ENCODE data around the gene TMIGD1.

The TMIGD1 gene

DNA sequence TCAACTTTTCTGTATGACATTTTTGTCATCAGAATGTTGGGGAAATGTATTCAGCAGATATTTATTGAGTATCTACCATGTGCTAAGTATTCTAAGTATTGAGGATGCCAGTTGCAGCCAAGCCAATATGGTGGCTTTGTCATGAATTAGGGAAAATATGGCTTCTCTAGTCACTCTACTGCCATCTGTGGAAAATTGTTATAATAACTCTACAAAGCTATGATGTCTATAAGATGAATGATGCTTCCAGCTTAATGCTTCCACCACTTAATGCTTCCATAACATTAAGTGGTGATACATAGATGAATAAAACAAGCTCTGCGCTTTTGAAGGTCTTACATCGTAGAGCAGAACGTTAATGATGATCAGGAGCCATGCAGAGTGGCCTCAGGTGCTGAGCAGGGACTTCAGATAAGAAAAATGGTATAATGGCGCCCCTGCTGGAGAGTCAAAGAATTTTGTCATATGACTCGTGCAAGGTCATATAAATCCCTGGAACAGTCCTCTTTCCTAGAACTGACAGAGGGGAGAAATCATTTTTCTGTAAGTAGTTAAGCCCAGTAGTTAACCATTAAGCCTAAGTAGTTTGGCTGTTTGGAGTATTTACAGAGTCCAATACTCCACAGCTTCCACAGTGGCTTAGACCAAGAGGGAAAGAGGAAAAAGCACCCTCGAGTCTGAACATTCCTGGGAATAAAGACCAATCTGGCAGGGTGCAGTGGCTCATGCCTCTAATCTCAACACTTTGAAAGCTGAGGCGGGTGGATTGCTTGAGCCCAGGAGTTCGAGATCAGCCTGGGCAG lies 2.7 kb upstream of the TMIGD1 start:
- peak; percentile 33 for DNase-seq (ENCODE audit: extremely low read depth in 1 of 2, low read depth in 1 of 2)

DNA sequence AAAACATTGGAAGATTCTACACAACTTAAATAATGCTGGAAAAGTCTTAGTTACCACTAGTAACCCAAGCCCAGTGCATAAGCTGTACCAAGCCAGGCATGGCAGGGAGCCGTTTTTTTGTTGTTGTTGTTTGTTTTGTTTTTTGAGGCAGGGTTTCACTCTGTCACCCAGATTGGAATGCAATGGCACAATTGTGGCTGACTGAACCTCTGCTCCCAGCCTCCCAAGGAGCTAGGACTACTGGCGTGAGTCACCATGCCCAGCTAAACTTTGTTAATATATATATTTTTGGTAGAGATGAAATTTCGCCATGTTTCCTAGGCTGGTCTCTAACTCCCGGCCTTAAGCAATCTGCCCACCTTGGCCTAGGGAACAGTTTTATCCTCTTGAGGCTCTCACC lies 564 bp upstream of the TMIGD1 start:
- DNase-seq (ENCODE audit: extremely low read depth in 1 of 2, low read depth in 1 of 2): no peak

DNA sequence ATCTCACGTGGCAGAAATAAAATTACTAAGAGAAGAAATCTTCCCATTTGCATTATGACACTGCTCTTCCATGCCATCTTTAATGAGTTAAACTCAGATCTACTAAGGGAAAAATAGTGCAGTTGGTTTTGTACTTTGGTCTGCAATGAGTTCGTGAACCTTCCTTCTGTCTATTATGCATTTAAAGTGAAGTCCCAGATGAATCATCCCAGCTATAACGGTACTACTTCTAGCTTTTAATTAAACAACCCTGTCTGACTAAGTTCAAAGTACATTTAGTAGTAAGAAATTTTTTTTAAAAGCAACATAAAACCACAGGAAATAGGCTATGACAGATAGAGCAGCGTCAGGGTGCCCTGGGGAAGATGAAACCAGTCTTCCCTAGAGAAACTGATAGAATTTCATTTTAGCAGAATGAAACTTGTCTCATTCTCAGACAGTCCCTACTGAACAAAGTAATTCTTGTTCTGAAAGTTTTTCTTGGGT lies 1.8 kb downstream of the TMIGD1 start:
- peak in 1 of 2 donors; percentile 20 for DNase-seq (ENCODE audit: extremely low read depth in 1 of 2, low read depth in 1 of 2)

DNA sequence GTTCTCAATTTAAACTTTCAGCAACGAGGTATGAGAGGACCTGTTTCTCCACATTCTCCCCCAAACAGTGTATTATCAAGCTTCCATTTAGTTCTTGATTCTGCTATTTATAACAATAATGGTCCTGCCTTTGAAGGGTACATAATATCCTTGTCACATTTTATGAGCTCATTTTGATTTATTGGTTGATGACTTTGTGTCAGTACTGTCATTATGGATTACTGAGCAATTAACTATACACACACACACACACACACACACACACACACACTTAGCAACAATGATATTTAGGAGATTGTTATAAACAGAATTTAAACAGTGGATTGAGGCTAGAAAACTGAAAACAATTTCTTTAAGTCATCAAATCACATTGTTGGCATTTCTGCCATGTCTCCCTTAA lies 7.0 kb downstream of the TMIGD1 start:
- no peak for DNase-seq (ENCODE audit: extremely low read depth in 1 of 2, low read depth in 1 of 2)

DNA sequence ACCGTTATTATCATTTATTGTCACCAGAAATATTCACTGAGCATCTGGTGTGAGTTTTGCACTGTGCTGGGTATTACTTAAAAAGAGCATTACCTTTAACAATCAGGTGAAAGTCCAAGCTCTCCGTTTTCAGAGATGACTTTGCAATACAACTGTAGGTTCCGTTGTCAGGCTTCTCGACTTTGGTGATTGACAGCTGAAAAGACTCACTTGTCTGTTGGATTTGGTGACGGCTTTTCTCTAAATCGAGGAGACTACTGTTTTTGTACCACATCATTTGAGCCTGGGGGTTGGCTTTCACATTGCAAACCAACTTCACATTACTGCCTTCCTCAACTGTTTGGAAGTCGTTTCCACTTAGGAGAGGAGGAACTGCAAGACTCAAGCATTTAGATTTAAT lies 9.1 kb downstream of the TMIGD1 start:
- DNase-seq (ENCODE audit: extremely low read depth in 1 of 2, low read depth in 1 of 2): no peak

DNA sequence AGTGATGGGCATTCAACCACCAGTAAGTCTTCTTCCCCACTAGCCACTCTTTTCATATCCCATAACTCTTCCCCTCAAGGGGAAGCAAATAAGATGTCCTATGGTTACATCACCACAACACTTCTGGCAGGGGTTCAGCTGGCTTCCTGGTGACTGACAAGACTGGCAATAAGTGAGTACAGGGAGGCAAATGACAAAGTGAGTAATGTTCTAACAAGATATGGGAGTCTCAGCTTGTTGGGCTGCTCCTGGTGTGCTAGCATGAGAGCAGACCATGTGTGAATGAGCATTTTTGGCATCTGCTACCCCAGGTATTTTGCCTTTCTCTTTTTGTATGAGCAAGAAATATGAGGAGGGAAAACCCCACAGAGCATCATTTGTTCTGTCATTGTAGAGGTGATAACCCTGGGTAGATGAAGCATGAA lies 9.9 kb downstream of the TMIGD1 start:
- no peak for DNase-seq (ENCODE audit: extremely low read depth in 1 of 2, low read depth in 1 of 2)

DNA sequence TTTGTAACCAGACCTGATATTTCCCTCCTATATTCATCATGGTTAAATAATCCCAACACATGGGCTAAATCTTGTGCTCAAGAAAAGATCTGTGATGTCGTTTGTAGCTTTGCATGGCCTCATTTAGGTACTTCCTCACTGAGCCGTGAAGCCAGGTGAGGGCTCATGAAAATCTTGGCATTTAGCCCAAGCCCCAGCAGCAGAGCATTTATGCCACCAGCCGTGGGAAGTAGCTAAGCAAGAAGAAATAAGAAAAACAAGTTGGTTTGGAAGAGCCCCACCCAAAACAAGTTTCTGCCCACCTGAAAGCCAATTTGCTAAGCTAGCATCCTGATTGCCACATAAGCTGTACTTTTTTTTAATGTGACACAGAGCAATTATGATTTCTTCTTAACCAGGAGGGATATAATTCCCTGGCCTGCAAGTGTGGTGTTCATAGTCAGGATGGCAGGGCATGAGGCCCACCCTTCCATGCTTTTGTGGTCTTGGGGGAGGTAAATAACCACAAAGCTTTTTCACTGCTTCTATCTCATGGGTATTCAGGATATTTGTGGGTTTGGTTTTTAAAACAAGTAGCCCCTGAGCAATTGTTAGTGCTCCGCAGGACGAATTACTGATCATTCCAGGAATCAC lies 10.5 kb downstream of the TMIGD1 start:
- no peak for DNase-seq (ENCODE audit: extremely low read depth in 1 of 2, low read depth in 1 of 2)

DNA sequence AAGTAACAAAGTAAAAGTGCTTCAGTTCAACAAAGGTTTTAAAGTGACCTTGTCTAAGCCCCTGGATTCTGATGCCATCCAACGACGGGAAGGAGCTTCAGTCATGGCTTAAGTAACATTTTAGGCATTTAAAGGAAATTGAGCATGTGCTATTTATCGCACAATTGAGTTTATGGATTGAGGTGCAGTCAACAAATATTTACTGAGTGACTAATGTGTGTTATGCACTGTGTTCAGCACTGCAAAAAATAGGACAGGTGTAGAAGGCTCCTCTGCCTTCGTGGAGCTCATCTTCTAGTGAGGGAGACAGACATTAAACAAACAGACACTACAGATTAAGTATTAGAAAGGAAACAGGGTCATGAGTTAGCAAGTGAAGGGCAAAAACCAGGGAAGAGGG lies 12.5 kb downstream of the TMIGD1 start:
- DNase-seq (ENCODE audit: extremely low read depth in 1 of 2, low read depth in 1 of 2): no peak

DNA sequence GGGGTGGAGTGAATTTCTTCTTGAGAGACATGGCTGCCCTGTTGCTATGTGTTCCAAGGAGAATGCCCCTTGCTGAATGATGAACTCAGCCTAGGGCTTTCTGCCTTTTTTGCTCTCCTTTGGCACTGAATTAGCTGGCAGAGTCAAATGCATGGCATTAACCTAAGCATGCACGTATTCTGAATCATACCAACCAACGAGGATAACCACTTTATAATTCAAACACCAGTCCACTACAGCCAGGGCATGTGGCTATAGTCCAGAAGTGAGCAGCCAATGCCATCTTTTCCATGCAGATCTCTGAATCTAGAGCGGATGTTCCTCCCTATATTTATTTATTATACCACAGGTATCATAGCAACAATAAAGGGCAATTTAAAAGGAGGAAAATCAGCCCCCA lies 15.7 kb downstream of the TMIGD1 start:
- no peak for DNase-seq (ENCODE audit: extremely low read depth in 1 of 2, low read depth in 1 of 2)

DNA sequence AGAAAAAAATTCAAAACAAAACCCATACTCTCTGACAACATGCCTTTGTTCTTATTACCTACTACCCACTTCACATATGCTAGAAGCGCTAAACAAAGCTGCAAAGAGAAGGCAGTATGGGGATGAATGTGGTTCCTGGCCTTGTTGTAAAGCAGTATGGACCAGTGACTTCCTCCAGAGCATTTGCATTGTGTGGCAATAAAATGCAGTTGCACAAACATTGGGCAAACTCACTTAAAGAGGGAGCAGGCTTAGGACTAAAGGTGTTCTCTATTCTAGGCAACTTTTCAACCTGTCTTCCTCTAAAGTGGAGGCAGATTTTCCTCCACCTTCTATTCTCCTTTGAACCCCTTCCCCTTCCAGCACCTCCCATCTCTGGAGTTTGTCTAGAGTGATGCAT lies 17.1 kb downstream of the TMIGD1 start:
- DNase-seq (ENCODE audit: extremely low read depth in 1 of 2, low read depth in 1 of 2): no peak

DNA sequence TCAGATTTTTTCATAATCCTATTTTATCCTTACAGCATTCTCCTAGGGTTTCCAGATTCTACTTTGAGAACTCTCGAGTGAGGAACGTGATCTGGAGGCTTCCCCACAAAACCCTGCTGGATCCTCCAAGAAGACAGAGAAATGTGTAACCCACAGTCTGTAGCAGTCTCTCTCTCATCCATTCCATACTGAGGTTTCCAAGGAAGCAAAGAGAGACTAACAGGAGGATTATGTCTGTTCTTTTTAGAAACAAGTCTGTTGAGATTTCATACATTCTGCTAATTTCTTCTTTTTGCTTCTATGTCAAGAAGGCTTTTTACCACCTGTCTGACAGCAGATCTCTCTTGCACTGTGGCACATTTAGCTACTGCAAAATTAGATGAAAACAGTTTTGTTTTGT lies 18.8 kb downstream of the TMIGD1 start:
- DNase-seq (ENCODE audit: extremely low read depth in 1 of 2, low read depth in 1 of 2): no peak

DNA sequence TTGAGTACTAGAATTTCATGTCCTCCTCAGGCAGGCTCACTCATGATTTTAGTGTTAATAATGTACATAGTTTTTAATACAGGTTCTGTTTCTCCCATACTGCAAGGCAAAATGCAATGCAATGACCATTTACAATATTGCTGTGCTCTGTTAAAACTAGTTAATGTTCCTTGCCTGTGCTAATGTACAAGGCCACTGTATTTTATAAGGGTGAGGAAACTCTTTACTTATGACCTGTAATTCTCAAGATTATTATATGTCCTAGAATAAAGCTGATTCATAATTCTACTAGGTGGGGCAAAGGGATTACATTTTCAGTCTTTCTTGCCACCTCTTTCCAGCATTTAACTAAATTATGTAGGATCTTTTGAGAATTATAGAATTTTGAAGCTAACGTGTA lies 19.4 kb downstream of the TMIGD1 start:
- no peak for DNase-seq (ENCODE audit: extremely low read depth in 1 of 2, low read depth in 1 of 2)

DNA sequence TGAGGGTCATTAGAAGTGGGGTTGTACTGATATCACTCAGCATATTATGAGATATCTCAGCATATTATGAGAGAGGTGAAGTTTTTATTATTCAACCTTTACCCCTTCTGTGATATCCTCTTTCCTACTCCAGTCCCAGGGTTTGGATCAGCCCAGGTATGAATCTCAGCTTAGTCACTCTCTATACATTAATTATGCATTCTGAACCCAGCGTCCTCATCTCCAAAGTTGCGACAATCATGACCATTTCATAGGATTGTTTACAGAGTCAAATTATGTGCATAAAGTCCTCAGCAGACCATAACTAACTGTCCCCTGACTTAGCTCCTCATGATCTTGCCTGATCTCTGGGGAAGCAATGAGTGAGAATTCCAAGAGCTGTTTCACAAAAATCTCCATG lies 21.6 kb downstream of the TMIGD1 start:
- no peak for DNase-seq (ENCODE audit: extremely low read depth in 1 of 2, low read depth in 1 of 2)

DNA sequence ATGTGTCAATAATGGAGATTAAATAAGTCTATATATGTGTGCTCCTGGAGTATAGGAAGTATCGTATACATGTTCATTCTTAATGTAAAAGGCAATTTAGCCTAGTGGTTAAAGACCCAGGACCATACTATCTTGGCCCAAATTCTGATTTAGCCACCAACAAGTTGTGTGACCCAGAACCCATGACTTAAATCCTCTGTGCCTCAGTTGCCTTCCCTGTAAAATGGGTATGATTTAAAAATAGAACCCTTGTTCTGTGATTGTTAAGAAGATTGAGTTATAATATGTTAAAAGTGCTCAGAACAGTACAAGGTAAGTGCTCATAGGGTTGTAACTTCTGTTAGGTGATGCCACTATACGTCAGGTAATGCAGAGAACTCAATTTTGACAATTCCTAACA lies 23.3 kb downstream of the TMIGD1 start:
- DNase-seq (ENCODE audit: extremely low read depth in 1 of 2, low read depth in 1 of 2): no peak

DNA sequence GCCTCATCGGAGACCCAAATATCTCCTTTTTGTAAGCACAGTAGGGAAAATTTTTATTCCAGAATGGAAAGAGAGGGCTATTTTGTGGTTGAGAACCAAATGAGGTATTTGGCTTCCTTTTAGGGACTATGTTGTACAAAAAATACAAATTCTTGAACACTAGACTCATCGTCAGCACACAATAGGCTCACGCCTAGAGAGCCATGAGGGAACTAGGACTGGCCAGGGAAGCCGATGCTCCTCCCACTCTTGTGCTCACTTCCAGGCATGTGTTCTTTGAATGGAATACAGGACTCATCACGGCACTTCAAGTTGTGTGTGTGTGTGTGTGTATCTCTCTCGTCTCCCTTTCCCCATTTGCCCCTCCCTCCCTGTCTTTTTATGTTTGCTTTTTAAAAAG lies 24.3 kb downstream of the TMIGD1 start:
- DNase-seq (ENCODE audit: extremely low read depth in 1 of 2, low read depth in 1 of 2): no peak

DNA sequence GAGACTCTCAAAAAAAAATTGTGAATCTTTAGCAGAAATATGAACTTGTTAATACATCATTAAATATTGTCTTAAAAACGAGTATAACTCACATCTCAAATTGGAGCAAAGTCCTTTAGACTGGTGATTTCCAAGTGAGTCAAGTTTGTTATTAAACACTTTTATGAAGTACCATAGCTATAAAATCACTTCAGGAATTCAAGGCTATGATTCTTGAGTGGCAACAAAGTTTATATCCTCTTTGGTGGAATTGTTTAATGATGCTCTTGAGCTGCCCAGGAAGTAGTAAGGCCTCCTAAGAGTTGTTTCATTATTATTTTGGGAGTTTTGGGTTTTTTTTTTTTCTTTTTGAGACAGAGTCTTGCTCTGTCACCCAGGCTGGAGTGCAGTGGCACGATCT lies 25.5 kb downstream of the TMIGD1 start:
- DNase-seq (ENCODE audit: extremely low read depth in 1 of 2, low read depth in 1 of 2): no peak

DNA sequence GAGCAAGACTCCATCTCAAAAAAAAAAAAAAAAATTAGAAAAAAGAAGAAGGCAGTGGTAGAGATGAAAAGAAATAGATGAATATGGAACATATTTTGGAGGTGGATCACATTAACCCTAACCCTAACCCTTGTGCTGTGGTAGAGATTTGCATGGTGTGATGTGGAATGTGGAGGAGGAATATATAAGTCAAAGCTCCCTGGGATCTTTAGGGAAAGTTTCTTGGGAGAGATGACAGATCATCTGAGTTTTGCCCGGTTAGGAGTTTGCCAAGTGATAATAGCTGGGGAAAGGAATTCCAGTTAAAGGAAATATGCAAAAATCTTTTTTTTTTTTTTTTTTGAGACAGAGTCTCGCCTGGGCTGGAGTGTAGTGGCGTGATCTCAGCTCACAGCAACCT lies 29.1 kb downstream of the TMIGD1 start:
- no peak for DNase-seq (ENCODE audit: extremely low read depth in 1 of 2, low read depth in 1 of 2)

DNA sequence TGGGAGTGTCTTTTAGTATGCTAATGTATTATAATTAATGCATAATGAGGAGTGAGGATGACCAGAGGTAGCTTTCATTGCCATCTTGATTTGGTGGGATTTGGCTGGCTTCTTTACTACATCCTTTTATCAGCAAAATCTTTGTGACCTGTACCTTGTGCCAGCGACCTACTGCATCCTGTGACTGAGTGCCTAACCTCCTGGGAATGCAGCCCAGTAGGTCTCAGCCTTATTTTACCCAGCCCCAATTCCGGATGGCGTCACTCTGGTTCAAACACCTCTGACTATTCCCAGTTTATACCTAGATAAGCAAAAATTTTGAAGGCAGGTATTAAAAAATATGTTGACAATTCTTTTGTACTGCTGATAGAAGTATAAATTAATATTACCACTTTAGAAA lies 31.6 kb downstream of the TMIGD1 start:
- DNase-seq (ENCODE audit: extremely low read depth in 1 of 2, low read depth in 1 of 2): no peak

DNA sequence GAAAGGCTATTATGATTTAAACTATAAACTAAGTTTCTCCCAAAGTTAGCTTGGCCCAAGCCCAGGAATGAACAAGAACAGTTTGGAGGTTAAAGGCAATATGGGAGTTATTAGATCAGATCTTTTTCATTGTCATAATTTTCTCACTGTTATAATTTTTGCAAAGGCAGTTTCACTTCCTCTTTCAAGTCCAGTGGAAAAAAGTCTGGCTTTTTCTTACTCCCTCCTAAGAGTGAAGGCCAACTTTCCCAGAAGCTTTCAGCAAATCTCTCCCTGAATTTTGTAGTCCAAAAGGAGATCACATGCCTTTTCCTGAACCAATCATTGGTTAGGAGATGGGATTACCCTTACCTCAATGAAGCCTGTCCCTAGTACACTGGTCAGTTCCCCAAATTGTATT lies 33.0 kb downstream of the TMIGD1 start:
- DNase-seq (ENCODE audit: extremely low read depth in 1 of 2, low read depth in 1 of 2): no peak

DNA sequence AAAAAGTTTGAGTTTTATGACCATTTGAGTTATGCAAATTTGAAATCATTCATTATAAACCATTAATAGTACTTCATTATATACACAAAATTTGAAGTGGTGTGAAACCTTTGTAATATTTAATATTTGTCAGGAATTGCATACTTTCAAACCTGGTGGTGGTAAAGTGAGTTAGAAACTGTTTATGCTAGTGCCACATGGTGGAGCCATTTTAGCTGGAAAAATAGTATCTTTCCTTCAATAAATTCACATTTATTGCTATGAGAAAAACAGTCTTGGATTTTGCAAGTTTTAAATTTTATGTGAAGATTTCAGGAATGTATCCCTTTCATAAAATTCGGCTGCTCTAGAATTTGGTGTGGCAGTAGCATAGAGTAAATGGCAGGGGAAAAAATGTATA lies 34.9 kb downstream of the TMIGD1 start:
- DNase-seq (ENCODE audit: extremely low read depth in 1 of 2, low read depth in 1 of 2): no peak

DNA sequence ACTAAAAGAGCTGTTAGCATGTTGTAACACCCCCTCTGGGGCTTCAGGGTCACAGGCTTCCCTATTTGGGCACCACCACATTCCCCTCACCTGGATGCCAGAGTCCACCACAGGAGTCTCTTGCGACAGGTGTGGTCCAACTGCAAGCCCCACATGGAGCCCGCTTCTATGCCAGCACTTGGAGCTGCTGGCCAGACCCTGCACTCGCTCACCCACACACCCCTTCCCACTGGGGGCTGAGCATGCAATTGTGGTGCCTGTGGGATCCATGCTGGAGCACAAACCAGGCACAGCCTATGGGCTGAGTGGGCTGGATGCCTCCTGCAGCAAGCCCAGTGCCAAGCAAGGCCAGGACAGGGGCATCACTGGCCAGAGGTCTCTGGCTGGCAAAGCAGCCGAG lies 36.1 kb downstream of the TMIGD1 start:
- no peak for DNase-seq (ENCODE audit: extremely low read depth in 1 of 2, low read depth in 1 of 2)

DNA sequence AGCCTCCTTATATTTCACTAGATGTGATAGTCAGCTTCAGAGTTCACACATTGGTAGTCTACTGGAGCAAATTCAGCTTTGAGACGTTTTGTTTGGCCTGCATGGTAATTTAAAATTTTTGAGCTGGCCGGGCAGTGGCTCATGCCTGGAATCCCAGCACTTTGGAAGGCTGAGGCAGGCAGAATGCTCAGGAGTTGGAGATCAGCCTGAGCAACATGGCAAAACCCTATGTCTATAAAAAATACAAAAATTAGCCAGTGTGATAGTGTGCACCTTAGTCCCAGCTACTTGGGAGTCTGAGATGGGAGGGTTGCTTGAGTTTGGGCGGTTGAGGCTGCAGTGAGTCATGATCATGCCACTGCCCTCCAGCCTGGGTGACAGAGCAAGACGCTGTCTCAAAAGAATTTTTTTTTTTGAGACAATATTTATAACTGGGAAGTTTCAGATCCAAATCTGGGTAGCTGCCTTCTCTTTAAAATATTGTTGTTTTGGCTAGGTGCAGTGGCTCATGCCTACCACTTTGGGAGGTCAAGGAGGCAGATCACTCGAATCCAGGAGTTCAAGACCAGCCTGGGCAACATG lies 37.3 kb downstream of the TMIGD1 start:
- no peak for DNase-seq (ENCODE audit: extremely low read depth in 1 of 2, low read depth in 1 of 2)
